ENCODE results near the gene DOHH.

DNA sequence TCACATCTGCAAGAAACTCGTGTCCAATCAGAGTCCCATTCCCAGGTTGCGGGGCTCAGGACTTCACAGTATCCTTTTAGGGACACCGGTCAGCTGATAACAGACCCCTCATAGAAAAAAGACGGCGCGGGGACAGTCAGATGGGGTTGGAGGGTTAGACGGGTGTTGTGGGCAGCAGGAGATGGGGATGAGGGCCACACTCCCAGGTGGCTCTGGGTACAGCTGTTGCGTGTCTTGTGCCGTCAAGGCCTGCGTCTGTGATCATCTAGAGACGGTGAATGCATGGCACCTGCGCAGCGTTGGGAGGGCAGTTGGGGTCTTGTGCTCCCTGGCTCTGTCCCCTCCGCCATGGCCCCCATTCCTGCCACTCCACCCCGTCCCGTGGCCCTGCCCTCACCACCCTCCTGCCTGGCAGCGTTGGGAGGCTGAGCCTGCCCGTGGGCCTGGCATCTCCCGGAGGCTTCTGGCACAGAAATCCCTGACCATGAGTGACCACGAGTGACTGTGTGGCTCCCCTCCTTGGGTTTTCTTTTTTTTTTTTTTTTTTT, 24.5 kb upstream of the DOHH start:
- TF ChIP-seq POLR2AphosphoS5 (IDR thresholded peaks at IDR 0.05; ENCODE audit: low read depth) (no peak), ETS1 (IDR thresholded peaks at IDR 0.05) (no peak), EZH2 (IDR thresholded peaks at IDR 0.05; ENCODE audit: low read depth, unreplicated experiment) (no peak), EZH2phosphoT487 (IDR thresholded peaks at IDR 0.05; ENCODE audit: unreplicated experiment) (no peak)
- TF ChIP-seq, protein P1, sequence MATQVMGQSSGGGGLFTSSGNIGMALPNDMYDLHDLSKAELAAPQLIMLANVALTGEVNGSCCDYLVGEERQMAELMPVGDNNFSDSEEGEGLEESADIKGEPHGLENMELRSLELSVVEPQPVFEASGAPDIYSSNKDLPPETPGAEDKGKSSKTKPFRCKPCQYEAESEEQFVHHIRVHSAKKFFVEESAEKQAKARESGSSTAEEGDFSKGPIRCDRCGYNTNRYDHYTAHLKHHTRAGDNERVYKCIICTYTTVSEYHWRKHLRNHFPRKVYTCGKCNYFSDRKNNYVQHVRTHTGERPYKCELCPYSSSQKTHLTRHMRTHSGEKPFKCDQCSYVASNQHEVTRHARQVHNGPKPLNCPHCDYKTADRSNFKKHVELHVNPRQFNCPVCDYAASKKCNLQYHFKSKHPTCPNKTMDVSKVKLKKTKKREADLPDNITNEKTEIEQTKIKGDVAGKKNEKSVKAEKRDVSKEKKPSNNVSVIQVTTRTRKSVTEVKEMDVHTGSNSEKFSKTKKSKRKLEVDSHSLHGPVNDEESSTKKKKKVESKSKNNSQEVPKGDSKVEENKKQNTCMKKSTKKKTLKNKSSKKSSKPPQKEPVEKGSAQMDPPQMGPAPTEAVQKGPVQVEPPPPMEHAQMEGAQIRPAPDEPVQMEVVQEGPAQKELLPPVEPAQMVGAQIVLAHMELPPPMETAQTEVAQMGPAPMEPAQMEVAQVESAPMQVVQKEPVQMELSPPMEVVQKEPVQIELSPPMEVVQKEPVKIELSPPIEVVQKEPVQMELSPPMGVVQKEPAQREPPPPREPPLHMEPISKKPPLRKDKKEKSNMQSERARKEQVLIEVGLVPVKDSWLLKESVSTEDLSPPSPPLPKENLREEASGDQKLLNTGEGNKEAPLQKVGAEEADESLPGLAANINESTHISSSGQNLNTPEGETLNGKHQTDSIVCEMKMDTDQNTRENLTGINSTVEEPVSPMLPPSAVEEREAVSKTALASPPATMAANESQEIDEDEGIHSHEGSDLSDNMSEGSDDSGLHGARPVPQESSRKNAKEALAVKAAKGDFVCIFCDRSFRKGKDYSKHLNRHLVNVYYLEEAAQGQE (IDR thresholded peaks at IDR 0.05; ENCODE audit: unreplicated experiment), result no peak
- TF ChIP-seq, protein P2, sequence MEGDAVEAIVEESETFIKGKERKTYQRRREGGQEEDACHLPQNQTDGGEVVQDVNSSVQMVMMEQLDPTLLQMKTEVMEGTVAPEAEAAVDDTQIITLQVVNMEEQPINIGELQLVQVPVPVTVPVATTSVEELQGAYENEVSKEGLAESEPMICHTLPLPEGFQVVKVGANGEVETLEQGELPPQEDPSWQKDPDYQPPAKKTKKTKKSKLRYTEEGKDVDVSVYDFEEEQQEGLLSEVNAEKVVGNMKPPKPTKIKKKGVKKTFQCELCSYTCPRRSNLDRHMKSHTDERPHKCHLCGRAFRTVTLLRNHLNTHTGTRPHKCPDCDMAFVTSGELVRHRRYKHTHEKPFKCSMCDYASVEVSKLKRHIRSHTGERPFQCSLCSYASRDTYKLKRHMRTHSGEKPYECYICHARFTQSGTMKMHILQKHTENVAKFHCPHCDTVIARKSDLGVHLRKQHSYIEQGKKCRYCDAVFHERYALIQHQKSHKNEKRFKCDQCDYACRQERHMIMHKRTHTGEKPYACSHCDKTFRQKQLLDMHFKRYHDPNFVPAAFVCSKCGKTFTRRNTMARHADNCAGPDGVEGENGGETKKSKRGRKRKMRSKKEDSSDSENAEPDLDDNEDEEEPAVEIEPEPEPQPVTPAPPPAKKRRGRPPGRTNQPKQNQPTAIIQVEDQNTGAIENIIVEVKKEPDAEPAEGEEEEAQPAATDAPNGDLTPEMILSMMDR (conservative IDR thresholded peaks at IDR 0.05; ENCODE audit: low read depth in 2 of 2), result no peak
